NCI-H748 (cell line): ENCODE measurements around the gene OR1S1.
"Not testable (repeated sequence)": the region's sequence is repeated elsewhere in the genome, so short reads cannot be mapped to it uniquely, and the experiment has no call there.

ENCODE experiments used
- DNase-seq: peaks from one replicate; lab custom pipeline; 2025; ENCODE audit not compliant: unreplicated experiment; lab: John Stamatoyannopoulos, UW

OR1S1 gene

DNA sequence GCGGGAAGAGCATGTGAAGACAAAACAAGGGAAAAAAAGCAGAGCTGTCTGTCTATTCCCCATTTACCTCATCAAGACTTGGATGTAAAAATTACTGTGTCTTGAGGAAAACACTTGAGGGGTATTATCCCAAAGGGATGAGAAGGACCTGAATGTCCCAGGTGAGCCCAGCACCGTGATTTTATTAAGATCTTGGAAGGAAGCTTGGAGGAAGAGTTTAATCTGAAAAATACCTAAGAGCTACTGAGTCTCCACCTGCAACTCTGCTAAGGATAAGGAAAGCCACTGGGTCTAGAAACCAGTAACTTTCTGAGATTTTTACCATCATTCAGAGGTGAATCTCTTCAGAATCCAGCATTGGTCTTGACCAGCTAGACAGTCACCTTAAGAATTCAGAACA lies at the start of gene OR1S1:
Gene OR1S1, plus strand, starts transcription at position 301 of the 400 bp plus-strand sequence.
- DNase-seq = not testable (repeated sequence)

GRCh38 chr11:58164389-58164788 lies 48.1 kb upstream of the OR1S1 start:
- no peak for DNase-seq

DNA sequence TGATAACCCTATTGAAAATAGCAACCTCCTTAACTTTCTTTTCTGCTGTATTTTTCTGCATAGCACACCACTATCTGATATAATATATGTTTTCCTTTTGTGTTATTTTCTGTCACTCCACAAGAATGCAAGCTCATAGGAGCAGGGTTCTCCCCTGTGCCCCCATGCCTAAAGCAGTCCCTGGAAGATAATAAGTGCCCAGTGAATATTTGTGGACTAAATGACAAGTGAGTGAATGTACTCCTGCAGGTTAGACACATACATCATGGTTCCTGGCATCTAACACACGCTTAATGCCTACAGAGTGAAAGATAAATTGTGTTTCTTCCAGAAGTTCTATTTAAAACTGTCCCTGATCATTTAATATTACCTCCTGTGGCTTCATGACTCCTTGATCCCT lies 47.5 kb upstream of the OR1S1 start:
- DNase-seq = no peak

DNA sequence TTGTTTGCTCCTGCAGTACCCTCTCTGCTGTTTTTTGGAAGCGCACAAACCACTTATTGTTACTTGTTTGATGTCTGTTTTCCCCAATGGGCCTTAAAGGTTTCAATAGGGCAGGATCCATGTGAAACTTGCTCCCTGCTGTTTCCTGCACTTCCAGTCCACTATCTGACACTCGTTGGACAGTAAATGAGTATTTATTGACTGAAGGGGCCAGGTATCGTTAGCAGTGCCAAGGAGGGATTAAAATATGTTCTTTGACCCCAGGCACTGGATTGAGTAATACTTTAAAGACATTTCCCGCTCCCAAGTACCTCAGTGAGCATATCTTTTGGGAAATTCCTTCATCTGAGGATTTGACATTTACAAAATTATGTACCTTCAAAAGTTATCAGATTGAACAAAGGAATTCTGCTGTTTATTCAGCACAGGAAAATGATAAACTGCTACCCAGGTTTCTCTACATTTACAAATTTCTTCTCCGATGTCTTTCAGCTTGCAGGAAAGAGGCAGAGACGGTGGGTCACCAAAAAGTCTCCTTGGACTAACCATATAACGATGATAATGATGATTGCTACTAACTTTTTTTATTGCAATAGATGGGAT lies 46.9 kb upstream of the OR1S1 start:
- DNase-seq = no peak

DNA sequence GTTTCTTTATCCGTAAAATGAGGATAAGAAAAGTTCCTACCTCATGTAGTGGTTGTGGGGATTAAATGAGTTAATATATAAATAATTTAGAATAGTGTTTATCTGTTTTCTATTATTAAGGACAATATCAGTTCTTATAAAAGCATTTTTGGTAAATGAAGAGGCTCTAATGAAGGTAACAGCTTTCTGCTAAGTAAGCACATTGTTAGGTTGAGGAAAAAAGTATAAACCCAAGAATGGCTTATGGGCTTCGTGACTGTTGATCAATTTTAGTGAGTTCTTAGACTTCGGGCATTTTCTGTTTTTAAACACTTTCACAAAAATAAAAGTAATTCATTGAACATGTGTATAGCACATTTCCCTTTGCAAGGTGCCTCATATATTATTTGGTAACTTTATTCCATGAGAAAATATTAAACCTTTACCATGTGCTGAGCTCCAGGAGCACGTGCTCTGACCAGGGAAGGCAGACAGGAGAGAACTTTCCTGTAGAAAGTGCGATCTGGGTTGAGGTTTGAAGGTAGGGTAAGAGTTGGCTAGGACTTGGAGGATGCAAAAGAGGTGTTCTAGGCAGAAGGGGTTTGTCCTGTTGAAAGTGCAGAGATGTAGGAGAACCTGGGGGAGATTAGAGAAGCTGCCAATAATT lies 35.0 kb upstream of the OR1S1 start:
- DNase-seq = no peak

GRCh38 chr11:58178444-58178843 lies 34.1 kb upstream of the OR1S1 start:
- no peak for DNase-seq

DNA sequence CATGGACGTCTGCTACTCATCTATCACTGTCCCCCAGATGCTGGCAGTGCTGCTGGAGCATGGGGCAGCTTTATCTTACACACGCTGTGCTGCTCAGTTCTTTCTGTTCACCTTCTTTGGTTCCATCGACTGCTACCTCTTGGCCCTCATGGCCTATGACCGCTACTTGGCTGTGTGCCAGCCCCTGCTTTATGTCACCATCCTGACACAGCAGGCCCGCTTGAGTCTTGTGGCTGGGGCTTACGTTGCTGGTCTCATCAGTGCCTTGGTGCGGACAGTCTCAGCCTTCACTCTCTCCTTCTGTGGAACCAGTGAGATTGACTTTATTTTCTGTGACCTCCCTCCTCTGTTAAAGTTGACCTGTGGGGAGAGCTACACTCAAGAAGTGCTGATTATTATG lies 32.9 kb upstream of the OR1S1 start:
- DNase-seq = peak; percentile 37

DNA sequence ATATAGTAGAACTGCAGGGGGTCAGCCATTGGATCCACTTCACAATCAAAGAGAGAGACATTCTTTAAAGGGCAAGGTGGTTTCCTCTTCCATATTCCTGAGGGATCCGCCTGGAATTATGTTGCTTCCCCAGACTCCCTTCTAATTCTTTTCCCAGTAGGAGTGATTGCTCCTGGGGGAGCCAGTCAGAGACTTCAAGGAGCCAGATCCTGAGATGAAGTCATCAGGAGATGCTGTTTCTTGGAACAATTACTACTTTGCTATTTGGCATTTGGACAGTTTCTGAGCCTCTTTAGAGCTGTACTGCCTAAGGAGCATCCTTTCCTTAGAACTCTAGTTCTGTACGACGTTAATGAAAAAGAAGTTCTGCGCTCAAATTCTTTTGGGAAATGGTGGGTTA lies 25.6 kb upstream of the OR1S1 start:
- no peak for DNase-seq

DNA sequence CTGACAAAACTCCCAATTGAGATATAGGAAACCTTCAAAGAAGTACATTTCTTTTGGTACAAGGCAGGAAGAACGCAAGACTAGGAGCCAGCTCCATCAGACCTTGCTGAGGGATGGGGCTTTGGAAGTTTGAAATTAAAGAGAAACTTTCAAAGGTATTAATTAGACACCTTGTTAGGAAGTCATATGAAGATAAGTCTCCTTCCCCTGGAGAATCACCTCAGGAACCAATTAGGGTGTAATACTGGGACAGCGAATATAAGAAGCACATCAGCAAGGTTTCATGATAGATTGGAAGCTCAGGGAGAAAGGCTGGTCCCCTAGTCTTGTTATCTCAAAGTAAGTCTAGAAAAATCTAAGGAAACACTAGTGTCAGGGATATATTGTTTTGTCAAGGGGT lies 23.8 kb upstream of the OR1S1 start, which contains the start of gene OR9Q2:
Gene OR9Q2, plus strand, starts transcription at position 301 of the 400 bp plus-strand sequence. CDS start 1,421 bp downstream, outside the sequence.
- no peak for DNase-seq

DNA sequence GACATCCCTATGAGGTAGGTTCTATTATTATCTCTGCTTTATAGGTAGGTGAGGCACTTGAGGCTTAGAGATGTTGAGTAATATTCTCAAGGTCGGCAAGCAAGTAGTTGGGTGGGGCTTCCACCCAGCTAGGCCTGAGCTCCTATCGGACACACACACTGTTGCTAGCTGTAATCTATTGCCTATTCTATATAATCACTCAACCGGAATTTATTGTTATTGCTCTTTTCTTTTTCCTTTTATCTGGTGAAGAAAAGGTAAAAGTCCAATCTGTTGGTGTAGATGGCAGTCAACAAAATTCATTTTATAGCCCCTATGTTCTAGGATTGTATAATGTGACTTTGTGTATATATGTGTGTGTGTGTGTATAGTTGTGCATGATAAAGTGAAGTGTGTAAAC lies 20.3 kb upstream of the OR1S1 start:
- DNase-seq = no peak

DNA sequence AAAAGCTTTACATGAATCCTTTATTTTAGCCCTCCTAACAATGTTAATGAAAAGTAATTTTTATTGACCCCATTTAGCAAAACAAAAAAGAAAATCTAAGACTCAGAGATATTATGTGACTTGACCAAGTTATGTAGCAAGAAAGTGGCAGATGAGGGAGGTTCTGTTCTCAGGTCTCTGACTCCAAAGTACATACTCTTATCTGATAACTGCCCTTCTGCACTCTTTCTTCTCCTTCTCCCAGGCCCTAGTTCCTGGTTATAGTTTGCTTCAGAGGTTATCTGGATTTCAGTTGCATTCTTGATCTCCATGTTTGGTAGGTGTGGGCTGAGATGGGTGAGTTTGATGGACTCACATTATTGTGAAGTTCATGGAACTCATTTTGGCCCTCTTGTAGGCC lies 19.1 kb upstream of the OR1S1 start:
- DNase-seq = no peak

DNA sequence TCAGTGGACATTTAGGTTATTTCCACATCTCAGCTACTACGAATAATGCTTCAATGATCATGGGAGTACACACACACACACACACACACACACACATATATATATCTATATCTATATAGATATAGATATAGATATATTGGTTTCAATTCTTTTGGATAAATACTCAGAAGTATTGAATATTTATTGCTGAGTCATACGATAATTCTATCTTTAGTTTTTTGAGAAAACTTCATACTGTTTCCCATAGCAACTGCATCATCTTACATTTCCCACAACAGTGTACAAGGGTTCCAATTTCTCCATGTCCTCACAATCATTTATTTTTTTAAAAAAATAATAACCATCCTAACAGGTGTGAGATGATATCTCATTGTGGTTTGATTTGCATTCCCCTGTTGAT lies 16.6 kb upstream of the OR1S1 start:
- DNase-seq = no peak

DNA sequence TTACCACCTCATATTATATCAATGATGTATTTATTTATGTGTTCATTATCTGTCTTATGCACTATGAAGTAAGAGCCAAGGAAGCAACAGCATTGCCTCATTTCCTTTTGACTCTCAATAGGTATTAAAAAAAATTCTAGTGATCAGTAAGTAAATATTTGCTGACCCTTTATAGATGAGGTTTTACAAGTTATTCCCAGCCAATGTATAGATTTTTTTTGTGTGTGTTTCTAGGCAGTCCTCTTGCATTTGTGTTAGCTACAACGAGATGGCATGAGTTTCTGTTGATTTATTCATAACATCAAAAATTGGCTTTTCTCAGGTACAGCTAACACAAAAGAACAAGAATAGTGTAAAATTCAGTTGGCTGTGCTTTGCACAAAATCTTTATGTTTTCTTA lies 13.2 kb upstream of the OR1S1 start:
- DNase-seq = no peak

DNA sequence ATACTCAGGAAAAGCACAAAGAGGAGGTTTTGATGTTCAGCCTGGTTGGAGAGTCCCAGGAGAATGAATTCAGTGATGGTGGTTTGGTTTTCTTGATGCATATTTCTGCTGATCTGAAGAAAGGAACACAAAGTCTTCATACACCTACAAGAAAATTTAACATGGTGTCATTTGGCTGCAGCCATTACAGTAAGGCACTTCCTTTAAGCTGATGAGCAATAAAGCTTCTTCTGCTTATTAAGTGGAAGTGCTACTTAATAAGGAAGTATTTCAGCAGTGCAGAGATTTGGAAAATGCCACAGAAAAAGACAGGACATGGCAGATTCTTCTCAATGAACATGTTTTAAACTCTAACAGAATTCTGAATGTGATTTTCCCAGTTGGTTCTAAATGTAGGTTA lies 8.5 kb upstream of the OR1S1 start, which contains the start of gene OR1S2:
Gene OR1S2, minus strand, starts transcription at position 101 of the 400 bp plus-strand sequence. Its CDS starts 0 bp downstream, at position 101.
- no peak for DNase-seq

DNA sequence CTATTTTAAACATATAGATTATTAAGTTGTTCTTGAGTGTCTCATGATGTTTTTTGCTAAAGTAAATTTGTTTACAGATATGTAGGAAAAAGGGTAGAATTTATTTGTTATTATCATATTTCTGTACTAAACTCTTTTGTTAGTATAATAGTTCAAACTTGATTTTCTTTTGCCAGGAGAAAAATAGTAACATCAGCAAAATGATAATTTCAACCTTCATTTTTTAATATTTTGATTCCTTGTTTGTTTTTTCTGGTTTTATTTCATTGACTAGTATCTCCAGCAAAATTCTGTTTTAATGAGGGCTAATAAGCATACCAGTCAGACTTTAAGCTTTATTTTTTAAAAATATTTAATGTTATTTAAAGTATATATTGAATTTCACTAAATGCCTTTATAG lies 4.0 kb downstream of the OR1S1 start:
- no peak for DNase-seq

DNA sequence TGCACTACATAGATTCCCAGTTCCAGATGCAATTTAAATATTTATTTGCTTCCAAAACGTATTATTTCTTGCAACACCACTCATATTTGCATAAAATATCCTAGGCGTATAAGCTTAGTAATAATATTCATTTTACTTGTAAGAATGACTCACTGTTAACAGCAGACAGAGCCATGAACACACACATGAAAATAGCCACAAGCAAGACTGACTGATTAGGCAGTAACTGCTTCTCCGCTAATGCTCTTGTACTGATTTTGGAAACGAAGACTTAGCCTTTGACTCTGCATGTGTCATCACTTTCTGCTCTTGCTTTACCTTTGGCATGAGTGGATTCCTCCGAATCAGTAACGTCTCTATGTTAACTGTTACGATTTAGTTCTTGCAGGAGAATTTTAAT lies 10.2 kb downstream of the OR1S1 start:
- no peak for DNase-seq

- no peak for DNase-seq
These were observed 15.6 kb downstream of the OR1S1 start for GRCh38 chr11:58227956-58228615.

DNA sequence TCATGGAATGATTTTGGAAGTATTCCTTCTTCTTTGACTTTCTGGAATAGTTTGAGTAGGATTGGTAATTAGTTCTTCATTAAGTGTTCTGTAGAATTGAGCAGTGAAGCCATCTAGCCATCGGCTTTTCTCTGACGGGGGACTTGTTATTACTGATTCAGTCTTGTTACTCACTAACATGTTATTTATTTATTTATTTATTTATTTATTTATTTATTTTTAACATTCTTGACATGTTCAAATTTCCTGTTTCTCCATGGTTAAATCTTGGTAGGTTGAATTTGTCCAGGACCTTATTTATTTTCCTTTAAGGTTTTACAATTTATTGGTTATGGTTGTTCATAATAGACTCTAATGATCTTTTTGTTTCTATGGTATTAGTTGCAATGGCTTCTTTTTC lies 31.4 kb downstream of the OR1S1 start:
- no peak for DNase-seq

- DNase-seq = no peak
These were observed 42.4 kb downstream of the OR1S1 start for GRCh38 chr11:58254936-58255335.

DNA sequence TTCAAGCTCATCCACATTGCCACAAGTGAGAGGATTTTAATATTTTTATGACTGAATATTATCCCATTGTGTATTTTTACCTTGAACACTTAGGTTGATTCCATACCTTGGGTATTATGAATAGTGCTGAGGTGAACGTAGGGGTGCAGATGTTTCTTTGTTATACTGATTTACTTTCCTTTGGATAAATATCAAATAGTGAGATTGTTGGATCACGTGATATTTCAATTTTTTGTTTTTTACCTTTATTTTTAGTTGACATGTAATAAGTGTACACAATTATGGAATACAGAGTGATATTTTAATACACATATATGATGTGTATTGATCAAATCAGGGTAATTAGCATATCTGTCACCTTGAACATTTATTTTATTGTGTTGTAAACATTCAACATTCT lies 47.5 kb downstream of the OR1S1 start:
- DNase-seq = no peak
